Astrocyte of the spinal cord (primary cell): ENCODE measurements around the gene C20orf202.

Source experiments
- DNase-seq: peaks from one replicate; pipeline ENCODE4 v3.0.0; 2011; ENCODE audit warnings: low read depth, low spot score
- H3K4me3 ChIP-seq: 2 replicates; pipeline ENCODE4 v1.5.1; 2011; ENCODE audit warnings: low read depth, mild to moderate bottlenecking, low read length, moderate library complexity
- CTCF ChIP-seq: IDR thresholded peaks from 2 replicates; pipeline ENCODE4 v1.5.1; 2012; ENCODE audit warnings: low read depth, mild to moderate bottlenecking, low read length, inconsistent platforms
- in situ Hi-C: cut with HindIII; loops from 2 replicates; pipeline ENCODE4 v1.10.0; 2017; ENCODE audit warnings: low sequenced_read_pairs

Gene C20orf202

GRCh38 chr20:1204113-1204512 is 859 bp downstream of the C20orf202 start:
- in situ Hi-C loops: no loop called here
- no peak for TF ChIP-seq CTCF
- no peak overlapping the region for H3K4me3 ChIP-seq
- no peak for DNase-seq

- no peak for TF ChIP-seq CTCF
- in situ Hi-C loops: no loop called here
- no peak for DNase-seq
- no peak overlapping the region for H3K4me3 ChIP-seq
Measured at GRCh38 chr20:1204576-1204975, 1.3 kb downstream of the C20orf202 start.

DNA sequence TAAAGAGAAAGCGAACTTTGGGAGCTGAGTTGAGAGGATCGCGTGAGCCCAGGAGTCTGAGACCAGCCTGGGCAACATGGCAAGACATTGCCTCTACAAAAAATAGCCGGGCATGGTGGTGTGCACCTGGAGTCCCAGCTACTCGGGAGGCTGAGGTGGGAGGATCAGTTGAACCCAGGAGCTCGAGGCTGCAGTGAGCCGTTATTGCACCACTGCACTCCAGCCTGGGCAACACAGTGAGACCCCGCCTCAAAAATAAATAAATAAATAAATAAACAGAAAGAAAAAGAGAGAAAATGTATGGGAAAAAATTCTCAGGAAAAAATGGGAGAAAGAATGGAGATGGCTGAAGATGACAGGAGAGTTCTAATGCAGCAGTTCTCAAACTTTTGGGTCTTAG is 2.5 kb downstream of the C20orf202 start:
- H3K4me3 ChIP-seq: no peak overlapping the region
- no peak for TF ChIP-seq CTCF
- in situ Hi-C loops: no loop called here
- no peak for DNase-seq

DNA sequence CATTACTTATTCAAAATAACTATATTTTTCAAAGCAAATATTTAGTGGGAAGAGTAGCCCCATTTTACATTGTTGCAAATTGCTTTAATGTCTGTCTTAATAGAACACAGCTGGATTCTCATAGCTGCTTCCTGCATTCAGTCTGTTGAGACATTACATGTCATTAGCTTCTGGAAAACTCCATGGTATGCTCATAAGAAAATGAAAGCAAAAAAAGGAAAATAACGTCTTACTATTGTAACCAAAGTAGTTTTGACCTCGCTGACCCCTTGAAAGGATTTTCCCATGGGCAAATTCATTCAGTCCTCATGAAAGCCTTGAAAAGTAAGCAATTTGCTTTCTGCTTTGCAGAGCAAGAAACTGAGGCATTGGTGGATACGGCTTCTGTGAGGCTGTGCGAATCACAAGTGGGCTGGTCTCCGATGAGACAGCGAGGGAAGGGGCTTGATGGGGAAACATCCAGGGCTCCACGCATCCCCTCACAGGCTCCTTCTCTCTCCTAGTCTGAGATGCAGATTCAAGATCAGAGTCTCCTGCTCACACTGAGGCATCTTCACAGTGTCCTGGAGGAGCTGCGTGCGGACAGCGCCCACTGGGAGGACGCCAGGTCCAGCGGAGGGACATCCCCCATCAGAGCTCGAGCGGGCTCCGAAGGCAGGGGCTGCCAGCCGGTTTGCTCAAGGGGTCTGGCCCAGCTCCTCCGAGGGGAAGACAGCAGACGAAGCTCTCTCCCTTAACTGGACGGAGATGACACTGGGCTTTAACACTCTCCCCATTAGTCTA is 3.3 kb downstream of the C20orf202 start:
- DNase-seq: no peak
- in situ Hi-C loops: no loop called here
- no peak overlapping the region for H3K4me3 ChIP-seq
- no peak for TF ChIP-seq CTCF

GRCh38 chr20:1207293-1207878 is 4.1 kb downstream of the C20orf202 start:
- H3K4me3 ChIP-seq: no peak overlapping the region
- TF ChIP-seq CTCF: no peak
- in situ Hi-C loops: no loop called here
- DNase-seq: no peak

- no peak overlapping the region for H3K4me3 ChIP-seq
- in situ Hi-C loops: no loop called here
- DNase-seq: no peak
- peak; percentile 42 for TF ChIP-seq CTCF
Measured at GRCh38 chr20:1209447-1210387, 6.5 kb downstream of the C20orf202 start.
